OCI-LY1 (cell line): ENCODE results near the gene HMG20A.

Source experiments
- H2AFZ ChIP-seq: fragments of 200-600 bp; sonication (generic), shearing (Covaris generic); 2 replicates; pipeline ENCODE4 v1.6.0; 2014; ENCODE audit warnings: antibody characterized with exemption, mild to moderate bottlenecking, low read length
- H3F3A ChIP-seq: fragments of 200-600 bp; sonication (generic), shearing (Covaris generic); 2 replicates; pipeline ENCODE4 v1.6.0; 2014; ENCODE audit warnings: mild to moderate bottlenecking, antibody characterized with exemption, low read length, moderate library complexity; ENCODE audit not compliant: insufficient read depth
- H3K27ac ChIP-seq: fragments of 200-600 bp; sonication (generic); 2 replicates; pipeline ENCODE4 v1.5.1; 2014; ENCODE audit warnings: low read length, mixed run types, mild to moderate bottlenecking, low read depth; ENCODE audit not compliant: poor library complexity, severe bottlenecking
- H3K27me3 ChIP-seq: fragments of 200-600 bp; sonication (generic); 2 replicates; pipeline ENCODE4 v1.6.0; 2014; ENCODE audit warnings: antibody characterized with exemption, mild to moderate bottlenecking, low read length, moderate library complexity; ENCODE audit not compliant: insufficient read depth
- H3K36me3 ChIP-seq: fragments of 200-600 bp; sonication (generic); 2 replicates; pipeline ENCODE4 v1.6.1; 2014; ENCODE audit warnings: mild to moderate bottlenecking, antibody characterized with exemption, low read length, moderate library complexity, mixed read lengths; ENCODE audit not compliant: insufficient read depth
- H3K4me1 ChIP-seq: fragments of 200-600 bp; sonication (generic); 2 replicates; pipeline ENCODE4 v1.5.1; 2014; ENCODE audit warnings: mild to moderate bottlenecking, low read length, moderate library complexity; ENCODE audit not compliant: insufficient read depth, severe bottlenecking
- H3K4me2 ChIP-seq: fragments of 200-600 bp; sonication (generic), shearing (Covaris generic); 2 replicates; pipeline ENCODE4 v1.6.1; 2014; ENCODE audit warnings: low read length
- H3K4me3 ChIP-seq: fragments of 200-600 bp; sonication (generic); 2 replicates; pipeline ENCODE4 v1.5.1; 2014; ENCODE audit warnings: low read length, low read depth, mild to moderate bottlenecking, mixed read lengths; ENCODE audit not compliant: poor library complexity, severe bottlenecking
- H3K79me2 ChIP-seq: fragments of 200-600 bp; shearing (Covaris generic); 2 replicates; pipeline ENCODE4 v1.6.1; 2016; ENCODE audit warnings: mixed run types, low read length, mixed read lengths; ENCODE audit not compliant: insufficient read depth
- H3K9ac ChIP-seq: fragments of 200-600 bp; sonication (generic), shearing (Covaris generic); 2 replicates; pipeline ENCODE4 v1.6.1; 2014; ENCODE audit warnings: mild to moderate bottlenecking, low read length, mixed read lengths
- H3K9me2 ChIP-seq: fragments of 200-600 bp; sonication (generic), shearing (Covaris generic); 2 replicates; pipeline ENCODE4 v1.6.1; 2014; ENCODE audit warnings: low read depth, mild to moderate bottlenecking, low read length, mixed read lengths
- H3K9me3 ChIP-seq: fragments of 200-600 bp; shearing (Covaris generic); 2 replicates; pipeline ENCODE4 v1.6.1; 2014; ENCODE audit warnings: low read length, mixed read lengths
- H4K20me1 ChIP-seq: fragments of 200-600 bp; sonication (generic), shearing (Covaris generic); 2 replicates; pipeline ENCODE4 v1.6.0; 2016; ENCODE audit warnings: mild to moderate bottlenecking, low read length; ENCODE audit not compliant: insufficient read depth
- EZH2 ChIP-seq: fragments of 200-600 bp; sonication (generic), shearing (Covaris generic); IDR thresholded peaks from 2 replicates; pipeline ENCODE4 v1.8.0; 2017; ENCODE audit warnings: borderline replicate concordance, mixed run types, mild to moderate bottlenecking, antibody characterized with exemption, low read length, moderate library complexity, mixed read lengths
- TF ChIP-seq, protein P1 (sequence below): fragments of 200-600 bp; sonication (generic), shearing (Covaris generic); IDR thresholded peaks from 2 replicates; pipeline ENCODE4 v1.5.1; 2017; ENCODE audit warnings: mild to moderate bottlenecking, antibody characterized with exemption, low read length, moderate library complexity, mixed read lengths

The HMG20A gene

DNA sequence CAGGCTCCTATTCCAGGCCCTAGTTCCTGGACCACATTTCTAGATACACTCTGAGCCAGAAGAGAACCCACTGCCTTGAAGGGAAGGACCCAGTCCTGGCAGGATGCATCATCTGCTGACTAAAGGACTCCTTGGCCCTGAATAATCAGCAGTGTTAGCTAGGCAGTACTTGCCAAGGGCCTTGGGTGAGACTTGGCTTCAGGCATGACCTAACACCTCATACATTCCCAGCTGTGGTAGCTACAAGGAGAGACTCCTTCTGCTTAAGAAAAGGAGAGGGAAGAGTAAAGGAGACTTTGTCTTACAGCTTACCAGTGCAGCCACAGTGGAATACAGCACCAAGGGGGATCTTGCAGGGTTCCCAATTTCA, 27.2 kb upstream of the HMG20A start:
- Histone ChIP-seq H3K4me1 (no peaks in the 10 kb centered on the region), H3F3A (no peaks in the 10 kb centered on the region), H3K4me2 (no peak overlapping the region), H3K9me2 (no peaks in the 10 kb centered on the region), H3K9ac (no peak overlapping the region), H3K79me2 (no peaks in the 10 kb centered on the region), H3K9me3 (peaks cover 6% of the 10 kb centered on the region; the same call in 1 of the 2 replicates), H2AFZ (no peak overlapping the region), H3K36me3 (no peaks in the 10 kb centered on the region), H3K27me3 (no peaks in the 10 kb centered on the region), H4K20me1 (no peaks in the 10 kb centered on the region), H3K4me3 (no peak overlapping the region), H3K27ac (no peak overlapping the region)
- TF ChIP-seq, protein P1, sequence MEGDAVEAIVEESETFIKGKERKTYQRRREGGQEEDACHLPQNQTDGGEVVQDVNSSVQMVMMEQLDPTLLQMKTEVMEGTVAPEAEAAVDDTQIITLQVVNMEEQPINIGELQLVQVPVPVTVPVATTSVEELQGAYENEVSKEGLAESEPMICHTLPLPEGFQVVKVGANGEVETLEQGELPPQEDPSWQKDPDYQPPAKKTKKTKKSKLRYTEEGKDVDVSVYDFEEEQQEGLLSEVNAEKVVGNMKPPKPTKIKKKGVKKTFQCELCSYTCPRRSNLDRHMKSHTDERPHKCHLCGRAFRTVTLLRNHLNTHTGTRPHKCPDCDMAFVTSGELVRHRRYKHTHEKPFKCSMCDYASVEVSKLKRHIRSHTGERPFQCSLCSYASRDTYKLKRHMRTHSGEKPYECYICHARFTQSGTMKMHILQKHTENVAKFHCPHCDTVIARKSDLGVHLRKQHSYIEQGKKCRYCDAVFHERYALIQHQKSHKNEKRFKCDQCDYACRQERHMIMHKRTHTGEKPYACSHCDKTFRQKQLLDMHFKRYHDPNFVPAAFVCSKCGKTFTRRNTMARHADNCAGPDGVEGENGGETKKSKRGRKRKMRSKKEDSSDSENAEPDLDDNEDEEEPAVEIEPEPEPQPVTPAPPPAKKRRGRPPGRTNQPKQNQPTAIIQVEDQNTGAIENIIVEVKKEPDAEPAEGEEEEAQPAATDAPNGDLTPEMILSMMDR: no peak
- no peak for TF ChIP-seq EZH2

DNA sequence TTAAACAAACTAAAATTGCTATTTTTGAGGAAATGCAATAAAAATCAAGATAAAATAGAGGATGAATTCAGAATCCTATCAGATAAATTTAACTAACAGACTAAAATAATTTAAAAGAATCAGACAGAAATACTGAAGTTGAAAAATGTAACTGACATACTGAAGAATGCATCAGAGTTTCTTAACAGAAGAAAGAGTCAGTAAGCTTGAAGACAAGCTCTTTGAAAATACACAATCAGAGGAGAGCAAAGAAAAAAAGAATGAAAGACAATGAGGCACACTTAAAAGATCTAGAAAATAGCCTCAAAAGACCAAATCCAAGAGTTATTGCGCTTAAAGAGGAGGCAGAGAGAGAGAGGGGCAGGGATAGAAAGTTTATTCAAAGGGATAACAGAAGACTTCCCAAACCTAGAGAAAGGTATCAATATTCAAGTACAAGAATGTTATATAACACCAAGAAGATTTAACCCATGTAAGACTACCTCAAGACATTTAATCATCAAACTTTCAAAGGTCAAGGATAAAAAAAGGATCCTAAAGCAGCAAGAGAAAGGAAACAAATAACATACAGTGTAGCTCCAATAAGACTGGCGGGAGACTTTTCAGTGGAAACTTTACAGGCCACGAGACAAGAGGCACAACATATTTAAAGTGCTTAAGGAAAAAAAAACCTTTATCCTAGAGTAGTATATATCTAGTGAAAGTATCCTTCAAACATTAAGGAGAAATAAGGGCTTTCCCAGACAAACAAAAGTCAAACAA, 25.5 kb upstream of the HMG20A start:
- Histone ChIP-seq H3K4me3 (no peak overlapping the region), H2AFZ (no peak overlapping the region), H3K79me2 (no peaks in the 10 kb centered on the region), H3K4me2 (no peak overlapping the region), H3K9me2 (no peaks in the 10 kb centered on the region), H3K27ac (no peak overlapping the region), H3K9me3 (peaks cover 17% of the 10 kb centered on the region; the same call in 1 of the 2 replicates), H3K36me3 (no peaks in the 10 kb centered on the region), H4K20me1 (no peaks in the 10 kb centered on the region), H3K9ac (no peak overlapping the region), H3F3A (no peaks in the 10 kb centered on the region), H3K4me1 (no peaks in the 10 kb centered on the region), H3K27me3 (no peaks in the 10 kb centered on the region)
- TF ChIP-seq, protein P1: no peak
- no peak for TF ChIP-seq EZH2

DNA sequence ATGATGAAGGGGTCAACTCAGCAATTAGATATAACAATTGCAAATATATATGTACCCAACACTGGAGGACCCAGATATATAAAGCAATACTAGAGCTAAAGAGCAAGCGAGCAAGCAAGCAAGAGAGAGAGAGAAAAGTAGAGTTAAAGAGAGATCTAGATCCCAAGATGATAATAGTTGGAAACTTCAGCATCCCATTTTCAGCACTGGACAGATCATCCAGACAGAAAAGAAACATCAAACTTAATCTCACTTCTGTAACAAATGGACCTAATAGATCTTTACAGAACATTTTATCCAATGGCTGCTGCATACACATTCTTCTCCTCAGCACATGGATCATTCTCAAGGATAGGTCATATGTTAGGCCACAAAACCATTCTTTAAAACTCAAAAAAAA, 24.0 kb upstream of the HMG20A start:
- H3K27me3 ChIP-seq: no peaks in the 10 kb centered on the region
- H3K9ac ChIP-seq: no peak overlapping the region
- H3K36me3 ChIP-seq: no peaks in the 10 kb centered on the region
- no peak overlapping the region for H3K4me2 ChIP-seq
- H3K9me3 ChIP-seq: peaks cover 19% of the 10 kb centered on the region; the same call in 1 of the 2 replicates
- H2AFZ ChIP-seq: no peak overlapping the region
- H3K9me2 ChIP-seq: no peaks in the 10 kb centered on the region
- no peaks in the 10 kb centered on the region for H4K20me1 ChIP-seq
- no peaks in the 10 kb centered on the region for H3K79me2 ChIP-seq
- H3K4me3 ChIP-seq: no peak overlapping the region
- no peaks in the 10 kb centered on the region for H3F3A ChIP-seq
- no peak for TF ChIP-seq EZH2
- TF ChIP-seq, protein P1: no peak
- no peak overlapping the region for H3K27ac ChIP-seq
- no peaks in the 10 kb centered on the region for H3K4me1 ChIP-seq
